Muscle of arm (tissue), 12 donors: ENCODE results near the gene STXBP1. TPM values are rescaled to one million over a fixed set of nuclear protein-coding genes. Genes with fewer than 3 reads are reported as not detected.

Source experiments
- DNase-seq: peaks from one replicate; pipeline ENCODE4 v3.0.0-alpha.2; 2013
- polyA plus RNA-seq, 12 donors: library from polyadenylated mRNA; unstranded; fragments of 120-200 nt; gene quantifications; one replicate each; pipeline ENCODE4 v1.2.1, GENCODE V29; 2013; ENCODE audit not compliant: insufficient read length in 12 of 12

Gene STXBP1
- polyA plus RNA-seq, 12 donors, result 11.2 to 27.1 (median 14.7) TPM; not detected in 1

DNA sequence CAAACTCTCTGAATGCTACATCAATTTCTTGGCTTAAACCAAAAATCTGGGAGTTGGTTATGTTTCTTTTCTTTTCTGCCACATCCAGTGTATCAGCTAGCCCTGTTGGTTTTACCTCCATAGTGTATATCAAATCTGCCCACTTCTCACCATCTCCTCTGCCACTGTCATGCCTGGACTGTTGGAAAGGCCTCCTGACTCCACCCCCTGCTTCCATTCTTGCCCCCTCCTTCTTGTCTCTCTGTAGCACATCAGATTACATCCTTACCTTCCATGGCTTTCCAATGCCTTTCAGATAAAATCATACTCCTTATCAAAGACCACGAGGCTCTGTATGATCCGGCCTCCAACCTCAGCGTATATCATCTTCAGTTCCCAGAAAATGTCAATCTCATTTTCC lies 35.4 kb downstream of the STXBP1 start:
- DNase-seq, result no peak

GRCh38 chr9:127650518-127650917 lies 38.4 kb downstream of the STXBP1 start:
- no peak for DNase-seq

DNA sequence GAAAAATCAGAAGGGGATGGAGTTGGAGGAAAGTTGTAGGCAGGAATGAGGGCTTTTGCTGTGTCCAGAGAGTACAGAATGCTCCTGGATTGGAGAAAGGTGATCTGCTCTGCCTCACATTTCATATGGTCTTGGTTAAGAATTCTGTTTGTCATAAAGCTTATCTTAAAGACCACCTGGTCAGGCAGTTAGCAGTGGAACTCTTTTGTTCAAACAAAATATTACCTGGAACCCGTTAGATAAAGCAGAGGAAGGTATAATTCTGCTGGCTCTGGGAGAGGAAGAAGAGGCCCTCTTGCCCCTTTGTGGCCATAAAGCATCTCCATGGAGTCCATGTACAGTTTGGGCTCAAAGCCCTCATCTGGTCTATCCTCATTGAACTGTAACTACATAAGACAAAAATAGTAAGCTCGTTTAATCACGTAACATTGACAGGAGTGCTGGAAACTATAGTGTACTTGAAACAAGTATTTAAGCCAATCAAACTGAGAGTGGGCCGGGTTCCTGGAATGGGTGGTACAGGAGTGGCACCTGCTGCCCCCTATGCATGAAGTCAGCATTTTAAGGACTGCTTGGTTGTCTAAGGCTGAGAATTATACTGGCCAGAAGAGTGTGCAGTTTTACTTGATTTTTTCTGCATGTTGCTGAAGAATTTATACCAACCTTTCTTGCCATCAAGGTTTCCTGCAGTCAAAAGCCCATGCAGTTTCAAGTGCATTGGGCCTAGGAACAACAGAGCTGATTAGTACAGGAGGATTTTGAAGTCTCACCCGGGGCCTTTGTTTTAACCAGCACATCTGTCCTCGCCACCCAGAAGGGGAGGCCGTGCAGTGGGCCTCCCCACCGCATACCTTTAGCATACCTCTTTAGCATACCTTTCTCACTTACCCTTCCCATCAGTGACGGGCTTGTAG lies 39.9 kb downstream of the STXBP1 start:
- DNase-seq, result no peak

DNA sequence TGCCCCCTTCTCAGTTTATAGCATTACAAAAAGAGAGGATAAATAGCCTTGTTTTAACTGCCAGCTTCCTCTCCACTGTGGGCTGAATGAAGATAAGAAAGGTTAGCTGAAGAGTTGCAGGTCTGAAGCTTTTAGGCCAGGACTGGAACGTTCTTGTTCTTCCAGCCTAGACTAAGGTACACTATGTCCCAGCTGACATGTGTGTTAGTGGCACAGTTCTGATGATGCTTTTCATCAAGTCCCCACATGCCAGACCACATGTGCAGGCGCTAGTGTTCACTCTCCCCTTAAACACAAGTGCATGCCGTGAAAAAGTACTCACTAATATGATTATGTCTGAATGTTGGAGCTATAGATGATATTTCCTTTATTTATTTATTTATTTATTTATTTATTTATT lies 40.7 kb downstream of the STXBP1 start:
- DNase-seq, result no peak

DNA sequence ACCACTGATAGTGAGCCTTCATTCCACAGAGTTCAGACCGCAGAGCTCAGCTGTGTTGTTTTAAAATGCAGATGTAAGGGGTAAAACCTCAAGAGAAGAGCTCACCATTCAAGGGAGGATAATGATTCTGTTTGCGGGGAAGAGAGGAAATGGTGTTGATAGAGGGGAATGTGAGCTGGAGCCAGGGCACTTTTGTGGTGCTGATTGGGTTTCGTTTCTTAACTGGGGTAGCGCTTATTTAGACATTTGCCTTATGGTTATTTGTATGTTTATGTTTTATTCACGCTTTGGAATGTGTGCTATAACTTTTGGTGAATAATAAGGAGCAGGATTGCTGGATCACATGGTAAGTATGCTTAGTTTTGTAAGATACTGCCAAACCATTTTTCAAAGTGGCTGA lies 42.5 kb downstream of the STXBP1 start:
- DNase-seq, result no peak

DNA sequence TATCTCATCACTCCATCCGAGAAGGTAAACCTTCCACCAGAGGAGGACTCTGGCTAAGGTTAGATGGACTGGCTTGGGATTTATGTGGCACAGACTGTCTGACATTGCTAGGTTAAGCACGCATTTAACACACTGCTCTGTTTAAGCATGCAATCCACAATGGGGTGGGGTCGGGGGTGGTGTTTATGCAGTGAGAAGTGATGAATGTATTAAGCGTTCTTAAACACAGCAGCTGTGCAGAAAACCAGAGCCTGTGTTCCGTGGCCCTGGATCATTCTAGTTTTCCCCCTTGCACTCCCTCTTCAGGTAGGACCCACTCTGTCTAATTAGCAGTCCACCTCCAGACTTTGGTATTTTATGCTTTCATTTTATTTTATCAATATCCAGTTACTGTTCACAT lies 46.4 kb downstream of the STXBP1 start:
- no peak for DNase-seq

DNA sequence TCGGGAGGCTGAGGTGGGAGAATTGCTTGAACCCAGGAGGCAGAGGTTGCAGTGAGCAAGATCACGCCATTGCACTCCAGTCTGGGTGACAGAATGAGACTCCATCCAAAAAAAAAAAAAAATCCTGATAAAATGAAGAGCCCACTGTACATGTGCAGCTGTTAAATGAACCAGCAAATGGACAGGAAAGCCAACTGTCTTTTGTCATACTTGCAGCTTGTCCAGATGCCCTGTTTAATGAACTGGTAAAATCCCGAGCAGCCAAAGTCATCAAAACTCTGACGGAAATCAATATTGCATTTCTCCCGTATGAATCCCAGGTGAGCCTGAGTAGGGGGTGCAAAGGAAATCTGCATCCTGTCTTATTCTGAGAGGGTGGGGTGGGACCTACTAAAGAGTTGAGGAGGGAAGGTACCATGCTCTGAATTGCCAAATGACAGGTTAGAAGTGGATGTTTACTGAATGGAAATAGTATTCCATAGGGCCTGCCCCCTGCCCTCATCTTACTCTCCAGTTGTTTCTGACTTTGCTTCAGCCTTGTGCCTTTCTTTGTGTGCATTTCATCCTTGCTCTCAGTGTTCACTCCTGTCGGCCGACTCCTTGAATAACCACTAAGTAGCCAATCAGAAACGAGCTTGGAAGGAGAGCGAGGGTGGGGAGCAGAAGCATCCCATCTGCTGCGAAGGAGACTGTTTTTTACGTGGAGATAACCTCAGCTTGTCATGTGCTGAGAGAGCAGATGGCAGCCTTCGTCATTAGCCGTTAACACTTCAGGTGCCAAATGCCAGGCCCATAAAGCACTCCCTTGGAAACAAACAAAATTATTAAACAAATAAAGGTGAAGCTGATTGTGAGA lies 49.0 kb downstream of the STXBP1 start:
- DNase-seq, result no peak

- no peak for DNase-seq
Measured at GRCh38 chr9:127662617-127663016, 50.5 kb downstream of the STXBP1 start.

- DNase-seq, result no peak
Measured at GRCh38 chr9:127664324-127664677, 52.2 kb downstream of the STXBP1 start.

GRCh38 chr9:127664678-127665507 lies 52.8 kb downstream of the STXBP1 start:
- no peak for DNase-seq

- DNase-seq, result no peak
Measured at GRCh38 chr9:127667127-127667844, 55.2 kb downstream of the STXBP1 start.

DNA sequence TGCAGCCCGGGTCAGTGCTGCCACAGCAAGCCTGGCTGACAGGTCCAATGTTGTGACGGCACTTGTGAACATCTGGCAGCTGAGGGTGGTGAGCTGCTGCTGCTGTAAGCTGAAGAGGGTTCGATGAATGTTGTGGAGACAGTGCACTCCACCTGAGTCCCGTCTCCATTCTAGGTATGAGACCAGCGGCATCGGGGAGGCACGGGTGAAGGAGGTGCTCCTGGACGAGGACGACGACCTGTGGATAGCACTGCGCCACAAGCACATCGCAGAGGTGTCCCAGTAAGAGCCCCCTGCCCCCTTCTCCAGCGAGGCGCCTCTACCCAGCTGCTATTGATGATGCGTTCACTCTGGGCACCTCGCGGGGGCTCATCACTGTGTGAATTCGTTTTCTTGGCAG lies 55.8 kb downstream of the STXBP1 start:
- DNase-seq, result no peak

DNA sequence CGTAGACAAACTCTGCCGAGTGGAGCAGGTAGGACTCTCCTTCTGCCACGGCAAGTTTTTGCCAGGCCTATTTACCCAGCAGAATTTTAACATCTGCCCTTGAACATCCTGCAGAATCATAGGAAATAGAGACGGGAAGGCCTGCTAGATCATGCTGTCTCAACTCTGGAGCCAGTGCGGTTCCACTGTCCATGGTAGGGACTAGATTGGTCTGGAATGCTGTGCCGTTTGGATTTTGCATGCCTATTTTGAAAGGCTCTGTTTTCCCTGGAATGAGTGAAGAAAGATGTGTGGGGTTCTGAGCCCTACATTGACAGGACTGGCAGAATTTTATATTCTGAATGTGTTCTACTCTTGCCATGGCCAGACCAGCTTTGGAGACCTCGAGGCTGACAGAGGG lies 61.2 kb downstream of the STXBP1 start:
- no peak for DNase-seq

- DNase-seq, result no peak
Measured at GRCh38 chr9:127676638-127677037, 64.6 kb downstream of the STXBP1 start.

DNA sequence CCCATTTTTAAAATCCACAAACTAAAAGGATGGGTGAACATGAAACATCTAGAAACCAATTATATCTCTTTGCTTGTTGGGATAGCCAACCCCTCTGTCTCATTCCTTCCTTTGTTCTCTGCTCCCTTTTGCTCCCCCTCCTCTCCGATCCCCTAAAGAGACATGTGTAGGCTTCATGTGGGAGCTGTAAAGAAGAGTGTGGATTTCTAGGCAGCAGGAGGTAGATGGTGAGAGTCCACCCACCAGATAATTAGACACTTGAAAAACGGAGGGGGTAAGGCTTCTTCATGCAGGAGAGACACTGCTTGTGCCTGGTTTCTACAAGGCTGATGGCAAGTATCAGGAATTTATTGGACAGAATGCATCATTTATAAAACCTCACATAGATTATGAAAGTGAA lies 67.4 kb downstream of the STXBP1 start:
- DNase-seq, result no peak

DNA sequence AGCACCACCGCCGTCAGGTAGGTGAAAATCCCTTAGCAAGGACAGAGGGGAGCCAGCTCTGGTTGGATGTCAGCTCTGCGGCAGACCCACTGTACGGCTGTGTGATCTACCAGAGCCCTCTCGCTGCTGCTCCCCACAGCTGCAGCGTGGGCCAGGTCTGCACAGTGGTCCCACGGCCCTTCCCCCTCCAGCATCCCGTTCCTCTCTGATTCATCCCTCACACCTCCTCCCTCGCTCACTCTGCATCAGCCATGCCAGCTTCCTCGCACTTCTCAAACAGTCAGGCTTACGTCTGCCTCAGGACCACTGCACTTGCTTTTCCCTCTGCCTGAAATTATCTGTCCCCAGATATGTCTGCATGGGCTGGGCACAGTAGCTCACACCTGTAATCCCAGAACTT lies 68.1 kb downstream of the STXBP1 start:
- no peak for DNase-seq

DNA sequence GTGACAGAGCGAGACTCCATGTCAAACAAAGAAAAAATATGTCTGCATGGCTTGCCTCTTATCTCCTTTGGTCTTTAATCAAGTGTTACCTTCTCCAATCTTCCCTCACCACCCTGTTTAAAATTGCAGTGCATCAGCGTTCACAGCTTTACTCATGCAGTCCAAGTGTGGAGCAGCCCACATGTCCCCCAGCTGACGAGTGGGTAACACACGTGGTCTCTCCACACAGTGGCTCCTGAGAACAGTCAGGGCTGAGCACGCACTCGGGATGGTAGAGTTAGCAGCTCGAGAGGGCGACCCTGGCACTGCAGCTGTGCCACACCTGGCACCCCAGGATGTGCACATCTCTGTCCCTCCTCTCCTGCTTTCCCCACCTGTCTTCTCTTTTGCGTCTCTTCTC lies 68.8 kb downstream of the STXBP1 start:
- no peak for DNase-seq

GRCh38 chr9:127682351-127683136 lies 70.5 kb downstream of the STXBP1 start:
- no peak for DNase-seq

DNA sequence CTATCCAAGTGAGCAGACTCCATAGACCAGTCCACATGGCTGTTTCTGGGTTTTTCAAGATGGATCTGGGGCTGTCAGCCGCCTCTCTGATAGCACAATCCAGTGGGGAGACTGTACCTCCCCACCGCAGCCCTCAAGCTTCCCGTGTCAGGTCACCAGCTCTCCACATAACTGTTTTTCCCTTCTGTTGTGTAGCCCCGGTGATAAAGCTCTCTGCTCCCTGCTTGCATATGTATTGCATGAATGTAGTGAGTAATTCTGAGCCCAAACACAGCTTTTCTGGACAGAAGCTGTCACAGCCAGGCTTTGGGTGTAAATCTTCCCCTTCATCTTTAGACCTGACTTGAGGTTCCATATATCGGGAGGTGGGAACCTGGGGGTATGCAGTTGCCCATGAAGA lies 71.6 kb downstream of the STXBP1 start:
- DNase-seq, result no peak

DNA sequence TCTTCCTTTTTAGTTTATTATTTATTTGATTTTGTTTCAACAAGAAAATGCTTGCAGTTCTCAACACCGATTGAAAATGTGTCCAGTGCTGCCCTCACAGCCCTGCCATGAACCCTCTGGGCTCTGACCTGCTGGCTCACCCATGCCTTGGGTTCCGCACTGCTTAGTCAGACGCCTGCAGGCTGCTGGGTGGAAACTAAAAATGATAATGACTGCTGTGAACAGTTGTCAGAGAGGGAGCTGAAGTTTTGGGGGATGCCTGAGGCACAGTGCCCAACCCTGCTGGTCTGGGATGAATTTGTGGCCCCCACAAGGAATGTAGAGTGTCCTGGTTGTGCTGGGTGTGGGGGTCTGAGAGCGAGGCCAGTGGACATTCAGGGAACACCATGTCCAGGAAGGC lies 72.5 kb downstream of the STXBP1 start:
- no peak for DNase-seq
